SK-N-SH (cell line): ENCODE data around the gene PLAU.

Experiments used
- CHD2 ChIP-seq: fragments of 150-350 bp; IDR thresholded peaks from 2 replicates; pipeline ENCODE4 v1.6.1; 2018; ENCODE audit warnings: low read length; ENCODE audit not compliant: partially characterized antibody
- CTCF ChIP-seq: fragments of 200-600 bp; sonication (generic); IDR thresholded peaks from 2 replicates; pipeline ENCODE4 v1.6.1; 2017; ENCODE audit warnings: antibody characterized with exemption, mild to moderate bottlenecking, moderate library complexity
- EP300 ChIP-seq, 2 experiments: IDR thresholded peaks; 2 replicates each; pipeline versions ENCODE4 v1.4.0 to v1.6.1; 2012; ENCODE audit warnings: borderline replicate concordance in 1 of 2, low read depth in 1 of 2, low read length in 1 of 2
- EZH2phosphoT487 ChIP-seq: fragments of 200-600 bp; sonication (generic); IDR thresholded peaks from 2 replicates; pipeline ENCODE4 v1.6.1; 2017; ENCODE audit warnings: low read depth, mixed run types, mild to moderate bottlenecking, antibody characterized with exemption, moderate library complexity, borderline replicate concordance
- GATA2 ChIP-seq: sonication (generic); formaldehyde crosslinking; IDR thresholded peaks from 2 replicates; pipeline ENCODE4 v1.5.0; 2020; ENCODE audit warnings: mild to moderate bottlenecking, missing genetic modification reagents
- MXI1 ChIP-seq: IDR thresholded peaks from 2 replicates; pipeline ENCODE4 v1.6.1; 2012; ENCODE audit warnings: mild to moderate bottlenecking, low read depth, low read length, improper control_type of control experiment
- POLR2AphosphoS5 ChIP-seq: IDR thresholded peaks from 2 replicates; pipeline ENCODE4 v1.6.1; 2012; ENCODE audit warnings: low read depth, low read length
- RAD21 ChIP-seq: IDR thresholded peaks from 2 replicates; pipeline ENCODE4 v1.6.1; 2012; ENCODE audit warnings: mild to moderate bottlenecking, low read length
- RFX5 ChIP-seq: IDR thresholded peaks from 2 replicates; pipeline ENCODE4 v1.6.1; 2012; ENCODE audit warnings: mild to moderate bottlenecking, improper control_type of control experiment, low read length
- RXRA ChIP-seq: IDR thresholded peaks from 2 replicates; pipeline ENCODE4 v1.4.0; 2012; ENCODE audit warnings: low read depth, mild to moderate bottlenecking, borderline replicate concordance
- SIN3A ChIP-seq: IDR thresholded peaks from 2 replicates; pipeline ENCODE4 v1.6.1; 2012; ENCODE audit warnings: low read depth, mild to moderate bottlenecking, low read length, moderate library complexity, borderline replicate concordance
- TAF1 ChIP-seq: IDR thresholded peaks from 2 replicates; pipeline ENCODE4 v1.6.1; 2012; ENCODE audit warnings: low read depth, mild to moderate bottlenecking, low read length, moderate library complexity, borderline replicate concordance
- TEAD4 ChIP-seq: IDR thresholded peaks from 2 replicates; pipeline ENCODE4 v1.4.0; 2012; ENCODE audit warnings: mild to moderate bottlenecking, borderline replicate concordance; ENCODE audit not compliant: insufficient read depth
- TF ChIP-seq, protein P1 (sequence below): IDR thresholded peaks from 2 replicates; pipeline ENCODE4 v1.4.0; 2012; ENCODE audit warnings: low read depth

- TF ChIP-seq CTCF: no peak
- no peak for TF ChIP-seq EZH2phosphoT487
- TF ChIP-seq TAF1: no peak
- TF ChIP-seq GATA2 (CRISPR knock-in tag): no peak
- TF ChIP-seq TEAD4: no peak
- TF ChIP-seq RAD21: no peak
- no peak for TF ChIP-seq POLR2AphosphoS5
- no peak for TF ChIP-seq RFX5
- no peak for TF ChIP-seq SIN3A
- no peak for TF ChIP-seq EP300 (IDR thresholded peaks at IDR 0.05; ENCODE audit: borderline replicate concordance in 1 of 2, low read depth in 1 of 2, low read length in 1 of 2)
- no peak for TF ChIP-seq MXI1
- TF ChIP-seq, protein P1, sequence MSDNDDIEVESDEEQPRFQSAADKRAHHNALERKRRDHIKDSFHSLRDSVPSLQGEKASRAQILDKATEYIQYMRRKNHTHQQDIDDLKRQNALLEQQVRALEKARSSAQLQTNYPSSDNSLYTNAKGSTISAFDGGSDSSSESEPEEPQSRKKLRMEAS: no peak
- TF ChIP-seq CHD2: no peak
- TF ChIP-seq RXRA: no peak
Measured at GRCh38 chr10:73876566-73876965, 34.4 kb upstream of the PLAU start.
